Neural cell (in vitro differentiated cells): Measurements from ENCODE around the gene PHACTR3. TPM values are rescaled to one million over a fixed set of nuclear protein-coding genes. Genes with fewer than 3 reads are reported as not detected.

ENCODE experiments used
- H2AFZ ChIP-seq: fragments of 200-600, 300-800 bp; sonication (generic), shearing (Covaris generic); 2 replicates; pipeline ENCODE4 v1.6.0; 2014; ENCODE audit warnings: low read depth, mild to moderate bottlenecking, antibody characterized with exemption, low read length, moderate library complexity
- H3F3A ChIP-seq: fragments of 200-600 bp; shearing (Covaris generic); 2 replicates; pipeline ENCODE4 v1.6.1; 2016; ENCODE audit warnings: mild to moderate bottlenecking, moderate library complexity, mixed read lengths, antibody characterized with exemption, low read length; ENCODE audit not compliant: insufficient read depth, poor library complexity, severe bottlenecking
- H3K27ac ChIP-seq: fragments of 200-600, 300-800 bp; sonication (generic), shearing (Covaris generic); 2 replicates; pipeline ENCODE4 v1.5.1; 2014; ENCODE audit warnings: mild to moderate bottlenecking, low read length, moderate library complexity
- H3K27me3 ChIP-seq: fragments of 300-800, 200-600 bp; sonication (generic), shearing (Covaris generic); 2 replicates; pipeline ENCODE4 v1.6.0; 2014; ENCODE audit warnings: mild to moderate bottlenecking, low read depth, low read length, moderate library complexity; ENCODE audit not compliant: insufficient read depth
- H3K36me3 ChIP-seq: fragments of 300-800, 200-600 bp; sonication (generic), shearing (Covaris generic); 2 replicates; pipeline ENCODE4 v1.5.1; 2014; ENCODE audit warnings: mild to moderate bottlenecking, antibody characterized with exemption, low read length, moderate library complexity; ENCODE audit not compliant: insufficient read depth
- H3K4me2 ChIP-seq: fragments of 300-800, 200-600 bp; sonication (generic), shearing (Covaris generic); 2 replicates; pipeline ENCODE4 v1.6.0; 2014; ENCODE audit warnings: mild to moderate bottlenecking, low read length
- H3K4me3 ChIP-seq: fragments of 300-800, 200-600 bp; sonication (generic), shearing (Covaris generic); 2 replicates; pipeline ENCODE4 v1.5.1; 2014; ENCODE audit warnings: mild to moderate bottlenecking, low read length, moderate library complexity
- H3K79me2 ChIP-seq: fragments of 200-600 bp; shearing (Covaris generic); replicated peaks from 2 replicates; pipeline ENCODE4 v1.6.0; 2014; ENCODE audit warnings: mild to moderate bottlenecking, low read length, moderate library complexity; ENCODE audit not compliant: insufficient read depth
- H3K9ac ChIP-seq: fragments of 300-800, 200-600 bp; sonication (generic), shearing (Covaris generic); 2 replicates; pipeline ENCODE4 v1.6.1; 2016; ENCODE audit warnings: mild to moderate bottlenecking, low read length, mixed read lengths
- H3K9me2 ChIP-seq: fragments of 200-600 bp; shearing (Covaris generic); 2 replicates; pipeline ENCODE4 v1.6.1; 2016; ENCODE audit warnings: mild to moderate bottlenecking, low read length, mixed read lengths; ENCODE audit not compliant: insufficient read depth
- H3K9me3 ChIP-seq: fragments of 200-600, 300-800 bp; sonication (generic), shearing (Covaris generic); 2 replicates; pipeline ENCODE4 v1.6.1; 2016; ENCODE audit warnings: mild to moderate bottlenecking, mixed run types, low read length, moderate library complexity, mixed read lengths
- H4K20me1 ChIP-seq: fragments of 200-600 bp; shearing (Covaris generic); 2 replicates; pipeline ENCODE4 v1.6.1; 2016; ENCODE audit warnings: mild to moderate bottlenecking, mixed run types; ENCODE audit not compliant: insufficient read depth
- EP300 ChIP-seq: fragments of 450-650 bp; conservative IDR thresholded peaks from 2 replicates; pipeline ENCODE4 v1.6.1; 2014; ENCODE audit warnings: antibody characterized with exemption, mild to moderate bottlenecking, moderate library complexity; ENCODE audit not compliant: poor library complexity, severe bottlenecking
- EZH2 ChIP-seq: fragments of 200-600, 300-800 bp; shearing (Covaris generic), sonication (generic); IDR thresholded peaks from 2 replicates; pipeline ENCODE4 v1.6.1; 2014; ENCODE audit warnings: antibody characterized with exemption, low read length, borderline replicate concordance, mild to moderate bottlenecking; ENCODE audit not compliant: insufficient read depth, poor library complexity, severe bottlenecking
- MXI1 ChIP-seq: fragments of 450-650 bp; conservative IDR thresholded peaks from 2 replicates; pipeline ENCODE4 v1.6.1; 2014; ENCODE audit warnings: antibody characterized with exemption, mild to moderate bottlenecking; ENCODE audit not compliant: poor library complexity, severe bottlenecking
- POLR2AphosphoS5 ChIP-seq: IDR thresholded peaks from 2 replicates; pipeline ENCODE4 v1.6.1; 2012
- RAD21 ChIP-seq: fragments of 450-650 bp; conservative IDR thresholded peaks from 2 replicates; pipeline ENCODE4 v1.6.1; 2014; ENCODE audit warnings: antibody characterized with exemption, mild to moderate bottlenecking, moderate library complexity
- SMC3 ChIP-seq: fragments of 450-650 bp; conservative IDR thresholded peaks from 2 replicates; pipeline ENCODE4 v1.6.1; 2014; ENCODE audit warnings: antibody characterized with exemption, mild to moderate bottlenecking, moderate library complexity; ENCODE audit not compliant: poor library complexity
- TAF1 ChIP-seq: IDR thresholded peaks from 2 replicates; pipeline ENCODE4 v1.6.1; 2012; ENCODE audit warnings: low read depth
- polyA plus RNA-seq: library from polyadenylated mRNA; depleted of rRNA; stranded (reverse); fragments of >200 nt; gene quantifications from 2 replicates; pipeline ENCODE4 v1.2.3, GENCODE V29; 2014
- TF ChIP-seq, protein P1 (sequence below): IDR thresholded peaks from 2 replicates; pipeline ENCODE4 v1.6.1; 2012; ENCODE audit warnings: borderline replicate concordance
- TF ChIP-seq, protein P2 (sequence below): fragments of 450-650 bp; IDR thresholded peaks from 2 replicates; pipeline ENCODE4 v1.5.1; 2014; ENCODE audit warnings: antibody characterized with exemption, mild to moderate bottlenecking, moderate library complexity; ENCODE audit not compliant: poor library complexity, severe bottlenecking

The PHACTR3 gene
- polyA plus RNA-seq, 1 donor from 2014 or later, result 1.3 TPM

DNA sequence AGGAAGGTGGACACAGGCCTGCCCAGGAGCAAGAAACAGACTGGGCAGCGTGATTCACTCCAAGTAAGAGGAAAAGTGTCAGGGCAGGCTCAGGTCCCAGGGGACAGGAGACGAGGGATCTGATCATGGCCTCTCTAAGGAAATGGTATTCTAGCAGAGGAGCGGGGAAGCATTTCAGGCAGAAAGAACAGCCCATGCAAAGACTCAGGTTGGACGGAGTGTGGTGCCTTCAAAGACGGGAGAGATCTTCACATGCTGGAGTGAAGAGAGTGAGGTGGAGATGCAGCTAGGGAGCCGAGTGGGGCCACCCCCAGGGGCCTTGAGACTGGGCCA, 168.0 kb downstream of the PHACTR3 start:
- no peaks in the 10 kb centered on the region for H3F3A ChIP-seq

DNA sequence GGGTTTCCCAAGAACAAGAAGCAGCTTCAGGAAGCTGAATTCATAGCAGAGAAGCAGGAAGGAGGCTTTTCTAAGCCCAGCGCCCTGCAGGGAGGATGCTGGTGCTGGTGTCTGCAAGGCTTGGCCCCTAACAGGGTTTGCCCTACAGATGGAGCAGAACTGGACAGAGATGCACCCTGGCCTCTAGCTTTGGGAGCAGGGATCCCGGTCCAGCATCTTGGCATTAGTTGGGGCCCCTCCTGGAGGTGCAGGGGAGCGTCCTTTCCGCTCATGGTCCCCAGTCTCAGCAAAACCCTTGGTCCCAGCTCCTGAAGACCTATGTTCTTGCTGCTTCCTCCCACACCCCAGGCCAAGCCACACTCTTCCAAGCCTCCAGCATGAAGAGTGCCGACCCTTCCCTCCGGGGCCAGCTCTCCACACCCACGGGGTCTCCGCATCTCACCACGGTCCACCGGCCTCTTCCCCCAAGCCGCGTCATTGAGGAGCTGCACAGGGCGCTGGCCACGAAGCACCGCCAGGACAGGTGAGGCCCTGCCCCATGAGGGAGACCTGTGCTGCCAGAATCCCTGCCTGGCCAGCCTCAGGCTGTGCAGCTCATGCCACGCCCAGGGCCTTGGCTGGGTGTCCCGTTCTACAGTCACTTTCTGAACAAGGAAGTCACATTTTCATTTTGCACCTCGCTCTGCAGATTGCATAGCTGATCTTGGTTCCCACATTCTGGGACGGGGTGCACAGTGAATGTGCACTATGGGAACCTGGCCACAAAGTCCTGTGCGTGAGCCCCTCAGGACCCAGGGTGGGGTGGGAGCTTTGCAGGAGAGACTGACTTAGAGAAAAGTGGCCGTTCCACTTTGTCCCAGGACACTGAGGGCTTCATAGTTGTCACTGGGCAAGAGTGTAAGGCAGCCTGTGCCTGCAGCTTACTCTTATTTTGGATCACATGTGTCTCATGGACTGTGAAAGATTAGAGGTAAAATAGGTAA, 168.9 kb downstream of the PHACTR3 start:
- H3K4me2 ChIP-seq, result no peak overlapping the region
- H3K27ac ChIP-seq, result no peak overlapping the region
- no peaks in the 10 kb centered on the region for H3K36me3 ChIP-seq
- H3K9ac ChIP-seq, result no peak overlapping the region
- peaks cover 10% of the 10 kb centered on the region for H3K9me3 ChIP-seq
- H2AFZ ChIP-seq, result no peak overlapping the region
- H4K20me1 ChIP-seq, result no peaks in the 10 kb centered on the region
- no peaks in the 10 kb centered on the region for H3K27me3 ChIP-seq
- no peak for TF ChIP-seq SMC3
- TF ChIP-seq MXI1, result no peak
- TF ChIP-seq POLR2AphosphoS5, result no peak
- TF ChIP-seq EP300, result no peak
- TF ChIP-seq, protein P1, sequence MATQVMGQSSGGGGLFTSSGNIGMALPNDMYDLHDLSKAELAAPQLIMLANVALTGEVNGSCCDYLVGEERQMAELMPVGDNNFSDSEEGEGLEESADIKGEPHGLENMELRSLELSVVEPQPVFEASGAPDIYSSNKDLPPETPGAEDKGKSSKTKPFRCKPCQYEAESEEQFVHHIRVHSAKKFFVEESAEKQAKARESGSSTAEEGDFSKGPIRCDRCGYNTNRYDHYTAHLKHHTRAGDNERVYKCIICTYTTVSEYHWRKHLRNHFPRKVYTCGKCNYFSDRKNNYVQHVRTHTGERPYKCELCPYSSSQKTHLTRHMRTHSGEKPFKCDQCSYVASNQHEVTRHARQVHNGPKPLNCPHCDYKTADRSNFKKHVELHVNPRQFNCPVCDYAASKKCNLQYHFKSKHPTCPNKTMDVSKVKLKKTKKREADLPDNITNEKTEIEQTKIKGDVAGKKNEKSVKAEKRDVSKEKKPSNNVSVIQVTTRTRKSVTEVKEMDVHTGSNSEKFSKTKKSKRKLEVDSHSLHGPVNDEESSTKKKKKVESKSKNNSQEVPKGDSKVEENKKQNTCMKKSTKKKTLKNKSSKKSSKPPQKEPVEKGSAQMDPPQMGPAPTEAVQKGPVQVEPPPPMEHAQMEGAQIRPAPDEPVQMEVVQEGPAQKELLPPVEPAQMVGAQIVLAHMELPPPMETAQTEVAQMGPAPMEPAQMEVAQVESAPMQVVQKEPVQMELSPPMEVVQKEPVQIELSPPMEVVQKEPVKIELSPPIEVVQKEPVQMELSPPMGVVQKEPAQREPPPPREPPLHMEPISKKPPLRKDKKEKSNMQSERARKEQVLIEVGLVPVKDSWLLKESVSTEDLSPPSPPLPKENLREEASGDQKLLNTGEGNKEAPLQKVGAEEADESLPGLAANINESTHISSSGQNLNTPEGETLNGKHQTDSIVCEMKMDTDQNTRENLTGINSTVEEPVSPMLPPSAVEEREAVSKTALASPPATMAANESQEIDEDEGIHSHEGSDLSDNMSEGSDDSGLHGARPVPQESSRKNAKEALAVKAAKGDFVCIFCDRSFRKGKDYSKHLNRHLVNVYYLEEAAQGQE, result no peak
- no peak for TF ChIP-seq EZH2
- TF ChIP-seq, protein P2, sequence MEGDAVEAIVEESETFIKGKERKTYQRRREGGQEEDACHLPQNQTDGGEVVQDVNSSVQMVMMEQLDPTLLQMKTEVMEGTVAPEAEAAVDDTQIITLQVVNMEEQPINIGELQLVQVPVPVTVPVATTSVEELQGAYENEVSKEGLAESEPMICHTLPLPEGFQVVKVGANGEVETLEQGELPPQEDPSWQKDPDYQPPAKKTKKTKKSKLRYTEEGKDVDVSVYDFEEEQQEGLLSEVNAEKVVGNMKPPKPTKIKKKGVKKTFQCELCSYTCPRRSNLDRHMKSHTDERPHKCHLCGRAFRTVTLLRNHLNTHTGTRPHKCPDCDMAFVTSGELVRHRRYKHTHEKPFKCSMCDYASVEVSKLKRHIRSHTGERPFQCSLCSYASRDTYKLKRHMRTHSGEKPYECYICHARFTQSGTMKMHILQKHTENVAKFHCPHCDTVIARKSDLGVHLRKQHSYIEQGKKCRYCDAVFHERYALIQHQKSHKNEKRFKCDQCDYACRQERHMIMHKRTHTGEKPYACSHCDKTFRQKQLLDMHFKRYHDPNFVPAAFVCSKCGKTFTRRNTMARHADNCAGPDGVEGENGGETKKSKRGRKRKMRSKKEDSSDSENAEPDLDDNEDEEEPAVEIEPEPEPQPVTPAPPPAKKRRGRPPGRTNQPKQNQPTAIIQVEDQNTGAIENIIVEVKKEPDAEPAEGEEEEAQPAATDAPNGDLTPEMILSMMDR, result no peak
- no peaks in the 10 kb centered on the region for H3K79me2 ChIP-seq
- no peaks in the 10 kb centered on the region for H3F3A ChIP-seq
- H3K4me3 ChIP-seq, result no peak overlapping the region
- H3K9me2 ChIP-seq, result no peaks in the 10 kb centered on the region

More for the DNA sequence above, 168.0 kb downstream of the PHACTR3 start:
- no peak overlapping the region for H2AFZ ChIP-seq
- no peak overlapping the region for H3K4me3 ChIP-seq
- peaks cover 7% of the 10 kb centered on the region for H3K9me3 ChIP-seq
- no peaks in the 10 kb centered on the region for H3K36me3 ChIP-seq
- no peak for TF ChIP-seq TAF1
- TF ChIP-seq, protein P2, result no peak
- no peak for TF ChIP-seq EZH2
- no peak for TF ChIP-seq RAD21
- TF ChIP-seq SMC3, result no peak
- TF ChIP-seq EP300, result no peak
- no peak for TF ChIP-seq POLR2AphosphoS5
- no peak for TF ChIP-seq MXI1
- TF ChIP-seq, protein P1, result no peak
- H3K9ac ChIP-seq, result no peak overlapping the region
- no peak overlapping the region for H3K4me2 ChIP-seq
- H3K27ac ChIP-seq, result no peak overlapping the region
- no peaks in the 10 kb centered on the region for H3K27me3 ChIP-seq
- no peaks in the 10 kb centered on the region for H4K20me1 ChIP-seq
- H3K79me2 ChIP-seq, result no peaks in the 10 kb centered on the region
- no peaks in the 10 kb centered on the region for H3K9me2 ChIP-seq
